ENCODE data around the gene TRMT11. TPM values are rescaled to one million over a fixed set of nuclear protein-coding genes. Genes with fewer than 3 reads are reported as not detected.

Gene TRMT11
- total RNA-seq, 8 experiments from 2014 or later: 29.0 to 60.3 (median 39.0) TPM

GRCh38 chr6:125983246-125983945 lies 2.9 kb upstream of the TRMT11 start:
- in situ Hi-C loops (cut with MboI; ENCODE audit: low pct_unique_long_range_greater_than_20kb in 2 of 9, low sequenced_read_pairs in 9 of 9, unreplicated experiment in 9 of 9): loop anchor here in 1 of 9 experiments (25.0 kb wide), 1 partner anchor 671 kb away; the partner anchor contains the start of gene HDDC2
- ATAC-seq (replicated peaks in 6 of 8): peak in 1 of 8 experiments; percentile 5
- no peak overlapping the region for H3K27ac ChIP-seq
- peaks cover 12 to 17% of the 10 kb centered on the region in 2 donors for H3K4me1 ChIP-seq (replicated peaks in 1 of 2)
- H3K4me3 ChIP-seq: no peak overlapping the region
- WGBS, 10 experiments: 0 to 92% (median 71%) methylated on average over 1 to 4 of the region's 4 CpGs; no CpG with 5 or more reads in 1 of the 10 experiments

GRCh38 chr6:125984311-125984710 lies 2.0 kb upstream of the TRMT11 start:
- in situ Hi-C loops (cut with MboI; ENCODE audit: low pct_unique_long_range_greater_than_20kb in 2 of 9, low sequenced_read_pairs in 9 of 9, unreplicated experiment in 9 of 9): loop anchor here in 1 of 9 experiments (25.0 kb wide), 1 partner anchor 672 kb away; the partner anchor contains the start of gene HDDC2
- peaks cover 12 to 17% of the 10 kb centered on the region in 2 donors for H3K4me1 ChIP-seq (replicated peaks in 1 of 2)
- no peak for ATAC-seq (replicated peaks in 6 of 8)
- WGBS, 10 experiments: 55 to 100% (median 83%) methylated on average over 2 of the region's 2 CpGs; no CpG with 5 or more reads in 3 of the 10 experiments
- H3K4me3 ChIP-seq: no peak overlapping the region
- no peak overlapping the region for H3K27ac ChIP-seq

- Histone ChIP-seq H3K4me1 (replicated peaks in 1 of 2) (peaks cover 12 to 17% of the 10 kb centered on the region in 2 donors), H3K27ac (no peak overlapping the region), H3K4me3 (peak overlapping the region; percentile 56 to 88 (median 70))
- in situ Hi-C loops (cut with MboI; ENCODE audit: low pct_unique_long_range_greater_than_20kb in 2 of 9, low sequenced_read_pairs in 9 of 9, unreplicated experiment in 9 of 9): loop anchor here in 1 of 9 experiments (25.0 kb wide), 1 partner anchor 673 kb away; the partner anchor contains the start of gene HDDC2
- no peak for ATAC-seq (replicated peaks in 6 of 8)
- 50 to 100% (median 89%) methylated on average over 2 to 4 of the region's 4 CpGs; no CpG with 5 or more reads in 4 of the 10 experiments for WGBS, 10 experiments
These were observed 818 bp upstream of the TRMT11 start for GRCh38 chr6:125985522-125985921.

GRCh38 chr6:125985979-125986300 lies 400 bp upstream of the TRMT11 start:
- in situ Hi-C loops (cut with MboI; ENCODE audit: low pct_unique_long_range_greater_than_20kb in 2 of 9, low sequenced_read_pairs in 9 of 9, unreplicated experiment in 9 of 9): loop anchor here in 1 of 9 experiments (25.0 kb wide), 1 partner anchor 674 kb away; the partner anchor contains the start of gene HDDC2
- peak overlapping the region; percentile 8 to 71 for H3K27ac ChIP-seq
- 0 to 33% (median 0%) methylated on average over 2 to 3 of the region's 3 CpGs; no CpG with 5 or more reads in 3 of the 10 experiments for WGBS, 10 experiments

GRCh38 chr6:125987026-125987617 lies 782 bp downstream of the TRMT11 start:
- in situ Hi-C loops (cut with MboI; ENCODE audit: low pct_unique_long_range_greater_than_20kb in 2 of 9, low sequenced_read_pairs in 9 of 9, unreplicated experiment in 9 of 9): loop anchor here in 1 of 9 experiments (25.0 kb wide), 1 partner anchor 675 kb away; the partner anchor contains the start of gene HDDC2
- peaks cover 12 to 17% of the 10 kb centered on the region in 2 donors for H3K4me1 ChIP-seq (replicated peaks in 1 of 2)
- peak overlapping the region; percentile 53 to 71 for H3K27ac ChIP-seq
- 0 to 25% (median 12%) methylated on average over 1 to 10 of the region's 10 CpGs; no CpG with 5 or more reads in 1 of the 10 experiments for WGBS, 10 experiments
- ATAC-seq (replicated peaks in 6 of 8): peak; percentile 0 to 33 (median 4)
- H3K4me3 ChIP-seq: peak overlapping the region; percentile 56 to 88 (median 70)

More at GRCh38 chr6:125985979-125986300, 400 bp upstream of the TRMT11 start:
- H3K4me3 ChIP-seq: peak overlapping the region; percentile 56 to 88 (median 70)
- H3K4me1 ChIP-seq (replicated peaks in 1 of 2): peaks cover 12 to 17% of the 10 kb centered on the region in 2 donors
- no peak for ATAC-seq (replicated peaks in 6 of 8)

GRCh38 chr6:125988280-125988679 lies 1.9 kb downstream of the TRMT11 start:
- in situ Hi-C loops (cut with MboI; ENCODE audit: low pct_unique_long_range_greater_than_20kb in 2 of 9, low sequenced_read_pairs in 9 of 9, unreplicated experiment in 9 of 9): loop anchor here in 1 of 9 experiments (25.0 kb wide), 1 partner anchor 676 kb away; the partner anchor contains the start of gene HDDC2
- no peak for ATAC-seq (replicated peaks in 6 of 8)
- H3K4me3 ChIP-seq: no peak overlapping the region
- no peak overlapping the region for H3K27ac ChIP-seq
- H3K4me1 ChIP-seq (replicated peaks in 1 of 2): peaks cover 12 to 17% of the 10 kb centered on the region in 2 donors

GRCh38 chr6:125989631-125990030 lies 3.3 kb downstream of the TRMT11 start:
- H3K27ac ChIP-seq: no peak overlapping the region
- no peak overlapping the region for H3K4me3 ChIP-seq
- 20 to 100% (median 87%) methylated on average over 1 to 3 of the region's 3 CpGs for WGBS, 10 experiments
- ATAC-seq (replicated peaks in 6 of 8): no peak
- peaks cover 17 to 19% of the 10 kb centered on the region in 2 donors for H3K4me1 ChIP-seq (replicated peaks in 1 of 2)
- in situ Hi-C loops (cut with MboI; ENCODE audit: low pct_unique_long_range_greater_than_20kb in 2 of 9, low sequenced_read_pairs in 9 of 9, unreplicated experiment in 9 of 9): loop anchor here in 1 of 9 experiments (25.0 kb wide), 1 partner anchor 677 kb away; the partner anchor contains the start of gene HDDC2

GRCh38 chr6:125991653-125992052 lies 5.3 kb downstream of the TRMT11 start:
- 50 to 100% (median 100%) methylated on average over 1 of the region's 1 CpG; no CpG with 5 or more reads in 3 of the 10 experiments for WGBS, 10 experiments
- Histone ChIP-seq H3K4me3 (no peak overlapping the region), H3K27ac (no peak overlapping the region), H3K4me1 (replicated peaks in 1 of 2) (peaks cover 17 to 18% of the 10 kb centered on the region in 2 donors)
- in situ Hi-C loops (cut with MboI; ENCODE audit: low pct_unique_long_range_greater_than_20kb in 2 of 9, low sequenced_read_pairs in 9 of 9, unreplicated experiment in 9 of 9): loop anchor here in 1 of 9 experiments (25.0 kb wide), 1 partner anchor 679 kb away; the partner anchor contains the start of gene HDDC2
- ATAC-seq (replicated peaks in 6 of 8): no peak

- 0 to 76% (median 56%) methylated on average over 1 to 4 of the region's 5 CpGs; no CpG with 5 or more reads in 1 of the 10 experiments for WGBS, 10 experiments
- peak; percentile 24 to 87 (median 69) for ATAC-seq (replicated peaks in 6 of 8)
- Histone ChIP-seq H3K27ac (no peak overlapping the region), H3K4me3 (no peak overlapping the region), H3K4me1 (replicated peaks in 1 of 2) (peaks cover 6 to 11% of the 10 kb centered on the region in 2 donors)
- in situ Hi-C loops (cut with MboI; ENCODE audit: low pct_unique_long_range_greater_than_20kb in 2 of 9, low sequenced_read_pairs in 9 of 9, unreplicated experiment in 9 of 9): loop anchor here in 1 of 9 experiments (25.0 kb wide), 1 partner anchor 683 kb away; the partner anchor contains the start of gene HDDC2
These were observed 8.5 kb downstream of the TRMT11 start for GRCh38 chr6:125994670-125995488.

GRCh38 chr6:125995972-125996580 lies 9.7 kb downstream of the TRMT11 start:
- Histone ChIP-seq H3K4me1 (replicated peaks in 1 of 2) (peaks cover 6 to 11% of the 10 kb centered on the region in 2 donors), H3K27ac (no peak overlapping the region), H3K4me3 (no peak overlapping the region)
- peak; percentile 76 to 86 (median 79) for ATAC-seq (replicated peaks in 6 of 8)
- WGBS, 10 experiments: 0 to 36% (median 14%) methylated on average over 3 to 8 of the region's 8 CpGs
- in situ Hi-C loops (cut with MboI; ENCODE audit: low pct_unique_long_range_greater_than_20kb in 2 of 9, low sequenced_read_pairs in 9 of 9, unreplicated experiment in 9 of 9): loop anchor here in 1 of 9 experiments (25.0 kb wide), 1 partner anchor 684 kb away; the partner anchor contains the start of gene HDDC2

GRCh38 chr6:126002755-126003679 lies 16.7 kb downstream of the TRMT11 start:
- no peak overlapping the region for H3K27ac ChIP-seq
- 11 to 100% (median 92%) methylated on average over 2 to 8 of the region's 8 CpGs for WGBS, 10 experiments
- H3K4me1 ChIP-seq (replicated peaks in 1 of 2): no peaks in the 10 kb centered on the region
- peak in 3 of 8 experiments; percentile 74 to 92 (median 78) for ATAC-seq (replicated peaks in 6 of 8)
- in situ Hi-C loops (cut with MboI; ENCODE audit: low pct_unique_long_range_greater_than_20kb in 2 of 9, low sequenced_read_pairs in 9 of 9, unreplicated experiment in 9 of 9): loop anchor here in 1 of 9 experiments (25.0 kb wide), 1 partner anchor 1109 kb away; the partner anchor contains the start of gene RSPO3
- H3K4me3 ChIP-seq: no peak overlapping the region
